HEK293 (cell line): ENCODE measurements around the gene PRPF18.
A peak's percentile ranks its signal among the peaks of the same experiment; 100 is the strongest.

ENCODE experiments used
- CTCF ChIA-PET: fragments of 350-600 bp; formaldehyde crosslinking; extraction: SDS; loops from one replicate; lab custom pipeline; 2021; ENCODE audit warnings: antibody characterized with exemption; lab: Yijun Ruan, JAX
- POLR2A ChIA-PET: fragments of 300-600 bp; formaldehyde crosslinking; extraction: SDS; loops from one replicate; lab custom pipeline; 2020; ENCODE audit warnings: antibody characterized with exemption, inconsistent platforms; lab: Yijun Ruan, JAX
- H3K27ac ChIP-seq: fragments of 200-500 bp; sonication (Bioruptor generic); 2 replicates; pipeline ENCODE4 v1.5.1; 2014; ENCODE audit warnings: low read depth, low read length, control low read depth, inconsistent platforms; ENCODE audit errors: extremely low read depth
- H3K36me3 ChIP-seq, 2 experiments: fragments of 200-500 bp in 1 of 2; sonication (Bioruptor generic) in 1 of 2; 1 replicate in 1 of 2; 2 replicates in 1 of 2; pipeline ENCODE4 v1.5.1; 2014 to 2017; ENCODE audit warnings: inconsistent platforms in 2 of 2, low read length in 2 of 2; ENCODE audit not compliant: control insufficient read depth in 2 of 2, insufficient read depth in 1 of 2
- H3K4me1 ChIP-seq: fragments of 200-500 bp; sonication (Bioruptor generic); 2 replicates; pipeline ENCODE4 v1.5.1; 2014; ENCODE audit warnings: mild to moderate bottlenecking, low read length, inconsistent platforms; ENCODE audit not compliant: control insufficient read depth, insufficient read depth
- H3K4me3 ChIP-seq: 2 replicates; pipeline ENCODE4 v1.5.1; 2011; ENCODE audit warnings: low read depth, mild to moderate bottlenecking, control low read depth, low read length, moderate library complexity
- H3K9me3 ChIP-seq: fragments of 200-500 bp; sonication (Bioruptor generic); 2 replicates; pipeline ENCODE4 v1.5.1; 2014; ENCODE audit warnings: low read depth, low read length, inconsistent platforms; ENCODE audit not compliant: control insufficient read depth, insufficient read depth
- GLI2 ChIP-seq: fragments of 450-650 bp; formaldehyde crosslinking; IDR thresholded peaks from 2 replicates; pipeline ENCODE4; 2017; ENCODE audit warnings: missing biosample characterization, missing genetic modification characterization, low read depth, borderline replicate concordance
- GLIS1 ChIP-seq: fragments of 450-650 bp; formaldehyde crosslinking; IDR thresholded peaks from 2 replicates; pipeline ENCODE4 v1.5.1; 2016; ENCODE audit warnings: missing biosample characterization, missing genetic modification characterization
- HOXC10 ChIP-seq: sonication (generic); formaldehyde crosslinking; IDR thresholded peaks from 2 replicates; pipeline ENCODE4 v1.8.1; 2023; ENCODE audit warnings: mild to moderate bottlenecking, missing genetic modification reagents
- IKZF3 ChIP-seq: fragments of 450-650 bp; IDR thresholded peaks from 2 replicates; pipeline ENCODE4 v1.5.0; 2018; ENCODE audit warnings: missing biosample characterization, mild to moderate bottlenecking, missing genetic modification characterization, moderate library complexity
- PRDM10 ChIP-seq: fragments of 450-650 bp; formaldehyde crosslinking; IDR thresholded peaks from 2 replicates; pipeline ENCODE4 v1.5.1; 2016; ENCODE audit warnings: missing biosample characterization, missing genetic modification characterization
- SALL2 ChIP-seq: fragments of 450-650 bp; formaldehyde crosslinking; IDR thresholded peaks from 2 replicates; pipeline ENCODE4 v1.5.0; 2017; ENCODE audit warnings: missing biosample characterization, mild to moderate bottlenecking, missing genetic modification characterization, borderline replicate concordance
- SP3 ChIP-seq: fragments of 450-650 bp; formaldehyde crosslinking; IDR thresholded peaks from 2 replicates; pipeline ENCODE4 v1.5.1; 2016; ENCODE audit warnings: missing biosample characterization, missing genetic modification characterization
- SP7 ChIP-seq: fragments of 450-650 bp; formaldehyde crosslinking; IDR thresholded peaks from 2 replicates; pipeline ENCODE4 v1.5.1; 2016; ENCODE audit warnings: missing biosample characterization, missing genetic modification characterization
- YY1 ChIP-seq: fragments of 450-650 bp; formaldehyde crosslinking; IDR thresholded peaks from 2 replicates; pipeline ENCODE4 v1.5.1; 2018; ENCODE audit warnings: missing biosample characterization, missing genetic modification characterization
- ZFP69B ChIP-seq: fragments of 450-650 bp; formaldehyde crosslinking; IDR thresholded peaks from 2 replicates; pipeline ENCODE4 v1.5.1; 2016; ENCODE audit warnings: missing biosample characterization, missing genetic modification characterization
- ZNF133 ChIP-seq: fragments of 450-650 bp; formaldehyde crosslinking; IDR thresholded peaks from 2 replicates; pipeline ENCODE4 v1.5.1; 2016; ENCODE audit warnings: missing biosample characterization, missing genetic modification characterization
- ZNF174 ChIP-seq: fragments of 450-650 bp; formaldehyde crosslinking; IDR thresholded peaks from 2 replicates; pipeline ENCODE4 v1.5.0; 2017; ENCODE audit warnings: missing biosample characterization, mild to moderate bottlenecking, missing genetic modification characterization
- ZNF184 ChIP-seq: fragments of 450-650 bp; IDR thresholded peaks from 2 replicates; pipeline ENCODE4 v1.5.1; 2018; ENCODE audit warnings: missing biosample characterization, mild to moderate bottlenecking, missing genetic modification characterization
- ZNF2 ChIP-seq: fragments of 450-650 bp; formaldehyde crosslinking; IDR thresholded peaks from 2 replicates; pipeline ENCODE4 v1.5.1; 2016; ENCODE audit warnings: missing biosample characterization, missing genetic modification characterization
- ZNF302 ChIP-seq: fragments of 450-650 bp; formaldehyde crosslinking; IDR thresholded peaks from 2 replicates; pipeline ENCODE4 v1.5.1; 2016; ENCODE audit warnings: missing biosample characterization, missing genetic modification characterization, low read depth
- ZNF37A ChIP-seq: fragments of 450-650 bp; IDR thresholded peaks from 2 replicates; pipeline ENCODE4 v1.5.1; 2018; ENCODE audit warnings: missing biosample characterization, missing genetic modification characterization
- ZNF426 ChIP-seq: fragments of 450-650 bp; formaldehyde crosslinking; IDR thresholded peaks from 2 replicates; pipeline ENCODE4 v1.5.1; 2017; ENCODE audit warnings: missing biosample characterization, missing genetic modification characterization, mild to moderate bottlenecking, inconsistent platforms, moderate library complexity
- ZNF530 ChIP-seq: fragments of 450-650 bp; formaldehyde crosslinking; IDR thresholded peaks from 2 replicates; pipeline ENCODE4 v1.5.1; 2016; ENCODE audit warnings: low read depth, missing biosample characterization, missing genetic modification characterization
- ZNF544 ChIP-seq: fragments of 450-650 bp; formaldehyde crosslinking; IDR thresholded peaks from 2 replicates; pipeline ENCODE4 v1.5.0; 2017; ENCODE audit warnings: missing biosample characterization, missing genetic modification characterization
- ZNF549 ChIP-seq: fragments of 450-650 bp; IDR thresholded peaks from 2 replicates; pipeline ENCODE4 v1.5.1; 2018; ENCODE audit warnings: missing biosample characterization, missing genetic modification characterization, mild to moderate bottlenecking, inconsistent platforms, moderate library complexity
- ZNF561 ChIP-seq: fragments of 450-650 bp; IDR thresholded peaks from 2 replicates; pipeline ENCODE4 v1.5.1; 2018; ENCODE audit warnings: missing biosample characterization, missing genetic modification characterization, borderline replicate concordance
- ZNF596 ChIP-seq: fragments of 450-650 bp; IDR thresholded peaks from 2 replicates; pipeline ENCODE4 v1.5.0; 2018; ENCODE audit warnings: missing biosample characterization, mild to moderate bottlenecking, missing genetic modification characterization, moderate library complexity
- ZNF600 ChIP-seq: fragments of 450-650 bp; formaldehyde crosslinking; IDR thresholded peaks from 2 replicates; pipeline ENCODE4 v1.5.1; 2016; ENCODE audit warnings: missing biosample characterization, missing genetic modification characterization
- ZNF654 ChIP-seq: fragments of 450-650 bp; formaldehyde crosslinking; IDR thresholded peaks from 2 replicates; pipeline ENCODE4 v1.5.1; 2016; ENCODE audit warnings: low read depth, missing biosample characterization, missing genetic modification characterization
- ZNF660 ChIP-seq: fragments of 450-650 bp; IDR thresholded peaks from 2 replicates; pipeline ENCODE4 v1.5.1; 2018; ENCODE audit warnings: missing biosample characterization, mild to moderate bottlenecking, missing genetic modification characterization
- ZNF670 ChIP-seq: fragments of 450-650 bp; formaldehyde crosslinking; IDR thresholded peaks from 2 replicates; pipeline ENCODE4 v1.5.1; 2016; ENCODE audit warnings: missing biosample characterization, missing genetic modification characterization, low read depth
- ZNF701 ChIP-seq: fragments of 450-650 bp; formaldehyde crosslinking; IDR thresholded peaks from 2 replicates; pipeline ENCODE4 v1.5.1; 2016; ENCODE audit warnings: missing biosample characterization, missing genetic modification characterization
- ZNF707 ChIP-seq: fragments of 450-650 bp; formaldehyde crosslinking; IDR thresholded peaks from 2 replicates; pipeline ENCODE4 v1.5.1; 2016; ENCODE audit warnings: missing biosample characterization, missing genetic modification characterization
- ZNF830 ChIP-seq: fragments of 450-650 bp; IDR thresholded peaks from 2 replicates; pipeline ENCODE4 v1.5.0; 2018; ENCODE audit warnings: missing biosample characterization, missing genetic modification characterization, low read depth, mild to moderate bottlenecking, moderate library complexity
- TF ChIP-seq, protein P1 (sequence below): fragments of 450-650 bp; formaldehyde crosslinking; IDR thresholded peaks from 2 replicates; pipeline ENCODE4 v1.5.1; 2016; ENCODE audit warnings: missing biosample characterization, missing genetic modification characterization
- TF ChIP-seq, protein P2 (sequence below): fragments of 450-650 bp; formaldehyde crosslinking; IDR thresholded peaks from 2 replicates; pipeline ENCODE4 v1.5.1; 2017; ENCODE audit warnings: missing biosample characterization, missing genetic modification characterization

Gene PRPF18

DNA sequence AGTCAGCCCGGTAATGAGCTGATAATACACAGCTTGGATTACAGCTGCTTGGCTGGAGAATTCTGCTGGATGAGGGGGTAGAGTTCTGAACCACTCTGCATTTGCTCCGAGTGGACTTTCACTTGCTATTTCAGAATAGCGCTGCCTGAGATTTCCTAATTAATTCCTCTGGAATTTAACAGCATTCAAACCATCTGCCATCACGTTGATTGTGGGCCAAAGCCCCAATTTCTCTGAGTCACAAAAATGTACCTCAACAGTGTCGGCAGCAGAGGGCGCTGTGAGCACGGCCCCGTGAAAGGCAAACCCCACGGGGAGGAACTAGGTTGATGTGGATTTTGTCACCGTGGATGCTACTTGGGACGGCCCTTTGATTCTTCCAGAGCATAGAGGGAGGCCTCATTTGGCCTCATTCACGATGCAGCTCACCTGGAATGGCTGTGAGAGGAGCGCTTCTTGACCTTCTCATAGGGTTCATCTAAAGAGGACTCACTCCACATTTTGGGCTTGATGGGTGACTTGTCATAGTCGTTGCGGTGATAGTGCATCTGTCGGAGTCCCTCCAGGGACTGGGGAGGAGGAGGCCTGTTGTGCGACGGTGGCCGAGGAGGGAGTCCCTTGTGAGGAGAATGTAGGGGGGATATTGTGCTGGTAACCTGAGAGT, 73.3 kb downstream of the PRPF18 start:
- peak; percentile 83 for TF ChIP-seq ZNF654
- TF ChIP-seq, protein P1, sequence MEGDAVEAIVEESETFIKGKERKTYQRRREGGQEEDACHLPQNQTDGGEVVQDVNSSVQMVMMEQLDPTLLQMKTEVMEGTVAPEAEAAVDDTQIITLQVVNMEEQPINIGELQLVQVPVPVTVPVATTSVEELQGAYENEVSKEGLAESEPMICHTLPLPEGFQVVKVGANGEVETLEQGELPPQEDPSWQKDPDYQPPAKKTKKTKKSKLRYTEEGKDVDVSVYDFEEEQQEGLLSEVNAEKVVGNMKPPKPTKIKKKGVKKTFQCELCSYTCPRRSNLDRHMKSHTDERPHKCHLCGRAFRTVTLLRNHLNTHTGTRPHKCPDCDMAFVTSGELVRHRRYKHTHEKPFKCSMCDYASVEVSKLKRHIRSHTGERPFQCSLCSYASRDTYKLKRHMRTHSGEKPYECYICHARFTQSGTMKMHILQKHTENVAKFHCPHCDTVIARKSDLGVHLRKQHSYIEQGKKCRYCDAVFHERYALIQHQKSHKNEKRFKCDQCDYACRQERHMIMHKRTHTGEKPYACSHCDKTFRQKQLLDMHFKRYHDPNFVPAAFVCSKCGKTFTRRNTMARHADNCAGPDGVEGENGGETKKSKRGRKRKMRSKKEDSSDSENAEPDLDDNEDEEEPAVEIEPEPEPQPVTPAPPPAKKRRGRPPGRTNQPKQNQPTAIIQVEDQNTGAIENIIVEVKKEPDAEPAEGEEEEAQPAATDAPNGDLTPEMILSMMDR = peak; percentile 65
- TF ChIP-seq ZFP69B (tag by site-specific recombination) = no peak
- TF ChIP-seq ZNF707 (tag by site-specific recombination) = no peak
- TF ChIP-seq, protein P2, sequence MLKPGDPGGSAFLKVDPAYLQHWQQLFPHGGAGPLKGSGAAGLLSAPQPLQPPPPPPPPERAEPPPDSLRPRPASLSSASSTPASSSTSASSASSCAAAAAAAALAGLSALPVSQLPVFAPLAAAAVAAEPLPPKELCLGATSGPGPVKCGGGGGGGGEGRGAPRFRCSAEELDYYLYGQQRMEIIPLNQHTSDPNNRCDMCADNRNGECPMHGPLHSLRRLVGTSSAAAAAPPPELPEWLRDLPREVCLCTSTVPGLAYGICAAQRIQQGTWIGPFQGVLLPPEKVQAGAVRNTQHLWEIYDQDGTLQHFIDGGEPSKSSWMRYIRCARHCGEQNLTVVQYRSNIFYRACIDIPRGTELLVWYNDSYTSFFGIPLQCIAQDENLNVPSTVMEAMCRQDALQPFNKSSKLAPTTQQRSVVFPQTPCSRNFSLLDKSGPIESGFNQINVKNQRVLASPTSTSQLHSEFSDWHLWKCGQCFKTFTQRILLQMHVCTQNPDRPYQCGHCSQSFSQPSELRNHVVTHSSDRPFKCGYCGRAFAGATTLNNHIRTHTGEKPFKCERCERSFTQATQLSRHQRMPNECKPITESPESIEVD (tag by site-specific recombination) = no peak
- no peak for TF ChIP-seq ZNF133 (tag by site-specific recombination)
- TF ChIP-seq ZNF530 (tag by site-specific recombination) = no peak
- TF ChIP-seq GLIS1 = peak; percentile 32; the same call in 1 of the 2 replicates
- TF ChIP-seq ZNF2 = peak; percentile 64; the same call in 1 of the 2 replicates
- 0 out of 2 replicates have a peak, but pooled peaks have one; percentile 12 for TF ChIP-seq PRDM10 (tag by site-specific recombination)
- no peak for TF ChIP-seq ZNF600 (tag by site-specific recombination)
- TF ChIP-seq ZNF596 = no peak
- no peak for TF ChIP-seq ZNF184
- TF ChIP-seq SP7 (tag by site-specific recombination) = no peak
- peak; percentile 58; the same call in 1 of the 2 replicates for TF ChIP-seq ZNF660
- TF ChIP-seq, all 188 proteins: peak for 6
- Histone ChIP-seq H3K36me3 (peaks cover 3 to 36% of the 10 kb centered on the region in 2 experiments; a peak in 2 of 3 replicates), H3K9me3 (no peaks in the 10 kb centered on the region), H3K4me3 (no peak overlapping the region), H3K4me1 (no peaks in the 10 kb centered on the region), H3K27ac (no peak overlapping the region)
- ChIA-PET POLR2A (no interaction called here), CTCF (interaction anchor here (0.6 to 2.7 kb wide), 32 partner anchors 10 to 644 kb away, joined by 3 to 28 read pairs (median 3); no protein-coding TSS in a partner anchor)

DNA sequence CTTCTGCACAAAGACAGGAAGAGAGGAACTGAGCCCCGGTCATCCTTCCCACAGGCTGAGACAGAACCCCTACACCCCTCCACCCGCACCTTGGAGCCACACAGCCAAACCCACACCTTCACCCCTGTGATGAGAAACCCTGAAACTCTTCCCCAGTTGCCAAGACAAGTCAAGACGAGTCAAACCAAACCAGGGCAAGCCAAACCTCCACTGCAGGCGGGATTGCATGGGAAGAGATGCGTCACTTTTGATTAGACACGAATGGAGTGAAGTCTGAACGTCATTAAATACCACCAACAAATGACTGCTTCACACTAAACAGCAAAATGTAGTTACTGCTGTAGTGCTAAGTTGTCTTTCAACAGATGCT, 73.8 kb downstream of the PRPF18 start:
- peaks cover 3 to 38% of the 10 kb centered on the region in 2 experiments; a peak in 2 of 3 replicates for H3K36me3 ChIP-seq
- no peaks in the 10 kb centered on the region for H3K9me3 ChIP-seq
- CTCF ChIA-PET = interaction anchor here (0.7 to 2.7 kb wide), 10 partner anchors 9 to 174 kb away, joined by 3 to 28 read pairs (median 5); no protein-coding TSS in a partner anchor
- TF ChIP-seq ZNF37A (tag by site-specific recombination) (no peak), GLI2 (tag by site-specific recombination) (no peak), ZNF830 (tag by site-specific recombination) (no peak), HOXC10 (no peak), IKZF3 (no peak), ZNF701 (tag by site-specific recombination) (no peak), ZNF670 (no peak), ZNF426 (tag by site-specific recombination) (no peak), ZNF544 (tag by site-specific recombination) (no peak), SALL2 (tag by site-specific recombination) (no peak), ZNF561 (tag by site-specific recombination) (no peak), ZNF302 (tag by site-specific recombination) (no peak), YY1 (tag by site-specific recombination) (no peak), ZNF174 (tag by site-specific recombination) (no peak), SP3 (tag by site-specific recombination) (no peak), ZNF549 (tag by site-specific recombination) (no peak)

More for the DNA sequence above, 73.8 kb downstream of the PRPF18 start:
- no peak overlapping the region for H3K4me3 ChIP-seq
- H3K27ac ChIP-seq = no peak overlapping the region
- H3K4me1 ChIP-seq = no peaks in the 10 kb centered on the region
- POLR2A ChIA-PET = no interaction called here
